GM19452 (cell line): Measurements from ENCODE around the gene ATP8A2.

Experiments used
- ATAC-seq: cut with Tn5 transposase; IDR thresholded peaks from one replicate; pipeline ENCODE4 v1.9.1; 2021; ENCODE audit not compliant: unreplicated experiment

Gene ATP8A2

GRCh38 chr13:26025196-26025595 is 653.4 kb downstream of the ATP8A2 start:
- ATAC-seq: no peak

- ATAC-seq: no peak
These were observed 654.0 kb downstream of the ATP8A2 start for GRCh38 chr13:26025771-26026170.

GRCh38 chr13:26026211-26026610 is 654.4 kb downstream of the ATP8A2 start:
- ATAC-seq: no peak

GRCh38 chr13:26029581-26030136 is 657.9 kb downstream of the ATP8A2 start:
- ATAC-seq: no peak

- ATAC-seq: no peak
These were observed 658.6 kb downstream of the ATP8A2 start for GRCh38 chr13:26030331-26030730.

- no peak for ATAC-seq
These were observed 662.2 kb downstream of the ATP8A2 start for GRCh38 chr13:26034018-26034417.

- ATAC-seq: no peak
These were observed 664.6 kb downstream of the ATP8A2 start for GRCh38 chr13:26036383-26036782.

GRCh38 chr13:26037302-26037701 is 665.5 kb downstream of the ATP8A2 start:
- no peak for ATAC-seq

- ATAC-seq: no peak
These were observed 667.2 kb downstream of the ATP8A2 start for GRCh38 chr13:26038931-26039475.

- ATAC-seq: no peak
These were observed 669.7 kb downstream of the ATP8A2 start for GRCh38 chr13:26041444-26041843.

- ATAC-seq: no peak
These were observed 671.0 kb downstream of the ATP8A2 start for GRCh38 chr13:26042785-26043184.

GRCh38 chr13:26045142-26045541 is 673.4 kb downstream of the ATP8A2 start:
- no peak for ATAC-seq

GRCh38 chr13:26046639-26047038 is 674.9 kb downstream of the ATP8A2 start:
- no peak for ATAC-seq

GRCh38 chr13:26047040-26047439 is 675.3 kb downstream of the ATP8A2 start:
- ATAC-seq: no peak

- ATAC-seq: no peak
These were observed 677.0 kb downstream of the ATP8A2 start for GRCh38 chr13:26048741-26049140.

- no peak for ATAC-seq
These were observed 678.9 kb downstream of the ATP8A2 start for GRCh38 chr13:26050568-26051230.

- ATAC-seq: no peak
These were observed 679.5 kb downstream of the ATP8A2 start for GRCh38 chr13:26051231-26051656.

GRCh38 chr13:26051657-26052311 is 680.0 kb downstream of the ATP8A2 start, which contains the start of gene SHISA2:
Gene SHISA2, minus strand, starts transcription at chr13:26052016. Its CDS starts 1,041 bp downstream, at chr13:26050975.
- ATAC-seq: no peak

- no peak for ATAC-seq
These were observed 680.6 kb downstream of the ATP8A2 start for GRCh38 chr13:26052337-26052736.

- no peak for ATAC-seq
These were observed 681.7 kb downstream of the ATP8A2 start for GRCh38 chr13:26053418-26053980.

- no peak for ATAC-seq
These were observed 683.1 kb downstream of the ATP8A2 start for GRCh38 chr13:26054896-26055295.

- ATAC-seq: no peak
These were observed 686.9 kb downstream of the ATP8A2 start for GRCh38 chr13:26058704-26059103.
